Cardiac atrium fibroblast (primary cell): Measurements from ENCODE around the gene CEACAM16. TPM values are rescaled to one million over a fixed set of nuclear protein-coding genes. Genes with fewer than 3 reads are reported as not detected.

Source experiments
- total RNA-seq: library from RNA; depleted of rRNA; stranded (reverse); fragments of >200 nt; gene quantifications from 2 replicates; pipeline ENCODE4 v1.2.3, GENCODE V29; 2015

CEACAM16 gene
- not detected in 2 replicates for total RNA-seq

GRCh38 chr19:44698492-44699201, at the start of gene CEACAM16:
TSS of gene CEACAM16 (plus strand) at chr19:44699151. CDS start at chr19:44701457, 2,306 bp downstream.

GRCh38 chr19:44671400-44671799, 27.6 kb upstream of the CEACAM16 start, which contains the start of gene CEACAM19:
TSS of gene CEACAM19 (plus strand) at chr19:44671482. CDS start at chr19:44671932, 450 bp downstream.

GRCh38 chr19:44748426-44749254, 49.7 kb downstream of the CEACAM16 start, which contains the start of gene BCL3:
TSS of gene BCL3 (plus strand) at chr19:44748708. CDS start at chr19:44748791, 83 bp downstream.

Other genes starting within 250 kb of the CEACAM16 start
- 4.7 and 7.6 TPM in 2 replicates for gene ZNF180, start 198.6 kb upstream of the CEACAM16 start, total RNA-seq
- gene CEACAM20, start 169.5 kb upstream of the CEACAM16 start, total RNA-seq: not detected in 2 replicates
- gene IGSF23, start 85.6 kb upstream of the CEACAM16 start, total RNA-seq: not detected in 2 replicates
- 71.6 and 95.9 TPM in 2 replicates for gene PVR, start 55.2 kb upstream of the CEACAM16 start, total RNA-seq
- gene CEACAM19, start 27.7 kb upstream of the CEACAM16 start, total RNA-seq: 1.6 and 6.5 TPM in 2 replicates
- 29.3 and 51.6 TPM in 2 replicates for gene BCL3, start 49.6 kb downstream of the CEACAM16 start, total RNA-seq
- not detected in 2 replicates for gene CBLC, start 78.7 kb downstream of the CEACAM16 start, total RNA-seq
- 12.0 and 19.5 TPM in 2 replicates for gene BCAM, start 110.0 kb downstream of the CEACAM16 start, total RNA-seq
- gene NECTIN2, start 147.1 kb downstream of the CEACAM16 start, total RNA-seq: 147 and 153 TPM in 2 replicates
- 57.8 and 68.2 TPM in 2 replicates for gene TOMM40, start 192.1 kb downstream of the CEACAM16 start, total RNA-seq
- gene APOE, start 206.6 kb downstream of the CEACAM16 start, total RNA-seq: 866 and 979 TPM in 2 replicates
- gene APOC1, start 215.5 kb downstream of the CEACAM16 start, total RNA-seq: 14.9 and 38.3 TPM in 2 replicates
- gene APOC4, start 243.1 kb downstream of the CEACAM16 start, total RNA-seq: not detected in 2 replicates
- gene APOC2, start 246.9 kb downstream of the CEACAM16 start, total RNA-seq: not detected in 2 replicates